CD4-positive, alpha-beta T cell treated with Interleukin-17A for 4 hours (primary cell): ENCODE data around the gene TARBP2.

Source experiments
- DNase-seq: peaks from one replicate; pipeline ENCODE4 v3.0.0-alpha.2; 2020; ENCODE audit warnings: mixed read lengths

TARBP2 gene

DNA sequence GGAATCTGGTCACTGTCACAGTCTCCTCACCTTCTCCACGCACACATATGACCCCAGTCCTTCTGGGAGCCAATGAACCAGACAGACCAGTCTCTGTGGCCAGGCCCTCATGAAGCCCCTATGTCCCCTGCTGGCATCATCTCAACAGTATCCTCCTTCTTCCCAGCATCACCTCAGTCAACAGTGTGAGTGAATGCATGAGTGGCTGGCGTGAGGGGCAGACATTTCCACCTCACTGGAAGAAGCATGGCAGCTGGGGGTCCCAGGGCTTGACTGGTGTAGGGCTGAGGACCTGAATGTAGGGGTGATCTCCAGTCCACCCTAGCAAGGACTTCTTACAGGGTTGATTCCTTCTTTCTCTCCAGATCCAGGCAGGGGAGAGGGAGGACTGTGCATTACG is 3.6 kb upstream of the TARBP2 start:
- no peak for DNase-seq

- no peak for DNase-seq
These were observed 2.9 kb upstream of the TARBP2 start for GRCh38 chr12:53498235-53498630.

GRCh38 chr12:53499266-53500141 is 1.6 kb upstream of the TARBP2 start, which contains the start of gene MAP3K12:
MAP3K12 (minus strand) TSS chr12:53499458; CDS start chr12:53487391, 12,067 bp downstream.
- peak; percentile 72 for DNase-seq

GRCh38 chr12:53500142-53500775 is 824 bp upstream of the TARBP2 start:
- no peak for DNase-seq

GRCh38 chr12:53501615-53502181 is 615 bp downstream of the TARBP2 start:
- no peak for DNase-seq

DNA sequence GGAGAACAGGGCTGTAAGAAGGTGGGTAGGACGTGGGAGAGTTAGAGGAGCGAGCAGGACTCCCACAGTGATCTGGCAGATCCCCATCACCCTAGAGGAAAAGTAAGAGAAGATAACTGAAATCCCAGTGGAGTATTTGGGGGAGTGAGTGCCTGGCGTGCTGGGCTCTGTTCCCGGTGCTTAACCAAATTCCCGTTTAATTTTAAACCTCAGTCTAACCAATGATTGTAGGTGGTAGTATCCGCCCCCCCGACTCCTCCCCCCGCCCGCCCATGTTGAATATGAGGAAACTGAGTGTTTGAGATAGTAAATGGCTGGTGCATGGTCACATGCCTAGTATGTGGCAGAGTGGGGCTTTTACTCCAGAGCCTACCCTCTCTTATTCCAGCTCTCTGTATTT is 1.2 kb downstream of the TARBP2 start:
- DNase-seq, result no peak

DNA sequence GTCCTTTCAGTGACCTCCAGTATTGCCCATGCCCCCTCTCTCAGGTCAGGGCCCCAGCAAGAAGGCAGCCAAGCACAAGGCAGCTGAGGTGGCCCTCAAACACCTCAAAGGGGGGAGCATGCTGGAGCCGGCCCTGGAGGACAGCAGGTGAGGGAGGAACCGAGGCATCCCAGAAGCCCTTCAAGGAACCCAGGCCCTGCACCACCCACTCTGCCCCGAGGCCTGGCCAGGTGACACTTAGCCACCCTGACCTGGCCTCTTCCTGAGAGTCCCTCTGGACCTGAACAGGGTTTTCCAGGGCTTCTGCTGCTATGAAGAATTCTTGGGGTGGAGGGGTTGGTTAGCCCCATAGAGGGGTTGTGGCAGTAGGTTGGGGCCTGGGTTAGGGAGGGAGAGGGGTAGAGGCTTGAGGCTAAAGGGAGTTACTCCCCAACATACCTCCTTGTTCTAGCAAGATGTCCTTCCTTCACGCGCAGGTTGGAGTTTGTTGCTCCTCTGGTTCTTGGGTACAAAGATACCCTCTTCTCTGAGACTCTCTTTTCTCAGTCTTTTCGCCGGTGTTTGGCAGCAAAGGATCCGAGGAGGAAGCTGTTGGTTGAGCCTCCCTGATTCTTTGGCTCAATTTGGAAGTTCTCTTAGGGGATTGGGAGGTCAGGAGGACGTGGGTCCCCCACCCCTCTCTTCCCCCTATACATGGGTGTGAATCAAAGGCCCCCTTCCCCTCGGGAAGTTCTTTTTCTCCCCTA is 2.1 kb downstream of the TARBP2 start:
- no peak for DNase-seq

- DNase-seq, result no peak
These were observed 3.2 kb downstream of the TARBP2 start for GRCh38 chr12:53504004-53504920.

GRCh38 chr12:53505086-53505485 is 4.0 kb downstream of the TARBP2 start:
- DNase-seq, result no peak

DNA sequence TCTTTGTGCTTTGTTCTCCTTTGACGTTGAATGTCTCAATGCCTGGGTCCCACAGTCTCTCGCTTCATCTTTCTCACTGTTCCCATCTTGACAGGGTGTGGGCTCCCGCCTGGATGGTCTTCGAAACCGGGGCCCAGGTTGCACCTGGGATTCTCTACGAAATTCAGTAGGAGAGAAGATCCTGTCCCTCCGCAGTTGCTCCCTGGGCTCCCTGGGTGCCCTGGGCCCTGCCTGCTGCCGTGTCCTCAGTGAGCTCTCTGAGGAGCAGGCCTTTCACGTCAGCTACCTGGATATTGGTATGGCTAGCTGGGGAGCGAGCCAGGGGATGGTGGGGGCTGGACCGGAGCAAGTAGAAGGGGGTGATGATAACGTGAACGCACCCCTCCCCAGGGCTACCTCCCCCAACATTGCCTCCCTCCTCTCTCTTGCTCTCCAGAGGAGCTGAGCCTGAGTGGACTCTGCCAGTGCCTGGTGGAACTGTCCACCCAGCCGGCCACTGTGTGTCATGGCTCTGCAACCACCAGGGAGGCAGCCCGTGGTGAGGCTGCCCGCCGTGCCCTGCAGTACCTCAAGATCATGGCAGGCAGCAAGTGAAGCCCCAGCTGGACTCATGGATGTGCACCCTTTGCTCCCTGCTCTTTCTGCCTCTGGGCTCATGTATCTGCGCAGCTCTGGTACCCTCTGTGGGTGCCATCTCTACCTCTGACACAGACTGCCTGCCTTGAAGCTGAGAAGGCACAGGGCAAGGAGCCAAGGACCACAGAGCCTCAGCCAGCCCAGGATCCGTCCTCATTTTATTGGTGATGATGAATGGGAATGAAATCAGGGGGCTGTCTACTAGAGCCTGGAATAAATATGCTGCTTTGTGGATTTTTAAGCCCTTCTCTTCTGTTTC is 4.7 kb downstream of the TARBP2 start:
- DNase-seq, result no peak

DNA sequence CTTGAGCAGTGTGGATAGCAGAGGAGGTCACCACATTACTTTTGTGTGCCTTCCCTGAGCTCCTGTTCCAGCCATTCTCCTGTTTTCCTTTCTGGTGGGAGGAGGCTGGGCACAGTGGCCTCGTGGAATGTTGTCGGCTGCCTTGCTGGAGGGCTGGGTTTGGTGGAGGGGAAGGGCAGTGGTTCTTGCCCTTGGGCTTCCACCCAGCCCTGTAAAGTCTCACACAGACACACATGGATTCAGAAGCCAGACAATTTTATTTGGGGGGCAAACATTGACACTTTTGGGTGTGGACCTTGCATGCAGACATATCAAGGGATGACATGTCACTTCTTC is 5.3 kb downstream of the TARBP2 start:
- no peak for DNase-seq

DNA sequence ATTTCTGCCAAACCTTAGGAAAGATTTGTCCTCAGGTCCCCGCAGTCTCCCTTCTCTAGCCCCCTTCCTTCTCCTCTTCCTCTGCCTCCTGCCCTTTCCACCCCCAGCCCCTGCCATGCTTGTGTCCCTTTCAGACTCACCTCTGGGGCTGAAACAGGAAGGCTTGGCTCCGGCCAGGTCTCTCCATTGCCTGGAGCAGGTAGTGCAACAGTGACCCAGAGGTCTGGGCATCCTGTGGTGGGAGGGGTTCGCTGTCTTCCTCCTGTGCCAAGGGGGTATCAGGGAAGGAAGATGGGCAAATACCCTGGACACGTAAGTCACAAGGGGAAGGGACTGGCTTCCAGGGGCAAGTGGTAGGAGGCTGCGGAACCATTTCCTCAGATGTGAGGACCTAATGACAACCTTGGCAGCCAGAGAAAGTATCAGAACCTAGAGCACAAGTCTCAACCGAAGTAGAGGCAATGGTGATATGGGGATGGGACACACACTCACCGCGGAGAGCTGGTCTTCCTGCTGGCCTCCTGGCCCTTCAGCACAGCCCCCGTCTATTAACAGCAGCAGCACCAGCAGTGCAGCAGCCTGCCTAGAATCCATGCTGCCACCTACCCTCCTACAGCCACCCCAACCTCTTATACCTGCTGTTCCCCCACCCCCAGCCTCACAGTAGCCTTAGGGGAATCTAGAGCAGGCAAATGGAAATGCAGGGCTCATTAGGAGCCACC is 6.0 kb downstream of the TARBP2 start, which contains the start of gene NPFF:
NPFF (minus strand) TSS at position 604 of the 722 bp plus-strand sequence; CDS start at position 594, 10 bp downstream.
- DNase-seq, result no peak

DNA sequence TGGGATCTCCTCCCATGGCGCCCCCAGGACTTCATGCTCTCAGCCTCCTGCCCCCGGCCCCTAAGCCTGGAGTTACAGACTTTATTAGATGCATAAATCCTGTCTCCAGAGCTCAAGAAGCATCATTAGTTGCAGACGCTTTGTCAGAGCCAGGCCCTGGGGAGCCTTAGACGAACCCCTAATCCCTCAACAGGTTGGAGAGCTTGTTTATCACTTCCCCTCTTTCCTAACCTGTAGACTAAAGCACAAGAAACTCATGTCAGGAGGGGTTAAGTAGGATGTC is 6.5 kb downstream of the TARBP2 start:
- no peak for DNase-seq

DNA sequence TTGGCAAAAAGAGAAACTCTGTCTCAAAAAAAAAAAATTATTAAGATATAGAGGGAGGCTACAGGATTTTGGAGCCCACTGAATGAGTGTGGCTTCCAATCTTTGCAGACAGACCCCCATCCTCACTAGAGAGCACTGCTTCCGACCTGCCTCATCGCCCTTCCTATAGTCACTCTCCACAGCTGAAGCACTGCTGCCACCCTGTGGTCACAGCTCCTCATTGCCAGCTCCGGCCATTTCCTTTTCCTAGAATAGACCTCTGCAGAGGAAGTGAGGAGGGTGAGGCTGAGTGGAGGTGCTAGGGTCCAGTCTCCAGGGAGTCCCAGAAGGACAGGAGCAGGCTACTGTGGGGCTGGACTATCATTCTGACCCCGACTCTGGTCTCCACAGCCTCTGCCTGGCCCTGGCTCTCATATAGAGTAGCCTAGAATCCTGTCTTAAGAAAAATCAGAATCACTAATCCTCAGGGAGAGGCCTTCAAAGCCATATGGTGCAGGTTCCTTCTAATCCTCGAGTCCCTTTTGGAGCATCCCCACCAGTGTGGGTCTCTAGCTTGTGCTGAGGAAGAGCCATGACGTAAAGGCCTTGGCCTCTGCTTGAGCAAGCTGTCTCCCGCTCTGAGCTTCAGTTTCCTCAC is 7.6 kb downstream of the TARBP2 start:
- peak; percentile 87 for DNase-seq

DNA sequence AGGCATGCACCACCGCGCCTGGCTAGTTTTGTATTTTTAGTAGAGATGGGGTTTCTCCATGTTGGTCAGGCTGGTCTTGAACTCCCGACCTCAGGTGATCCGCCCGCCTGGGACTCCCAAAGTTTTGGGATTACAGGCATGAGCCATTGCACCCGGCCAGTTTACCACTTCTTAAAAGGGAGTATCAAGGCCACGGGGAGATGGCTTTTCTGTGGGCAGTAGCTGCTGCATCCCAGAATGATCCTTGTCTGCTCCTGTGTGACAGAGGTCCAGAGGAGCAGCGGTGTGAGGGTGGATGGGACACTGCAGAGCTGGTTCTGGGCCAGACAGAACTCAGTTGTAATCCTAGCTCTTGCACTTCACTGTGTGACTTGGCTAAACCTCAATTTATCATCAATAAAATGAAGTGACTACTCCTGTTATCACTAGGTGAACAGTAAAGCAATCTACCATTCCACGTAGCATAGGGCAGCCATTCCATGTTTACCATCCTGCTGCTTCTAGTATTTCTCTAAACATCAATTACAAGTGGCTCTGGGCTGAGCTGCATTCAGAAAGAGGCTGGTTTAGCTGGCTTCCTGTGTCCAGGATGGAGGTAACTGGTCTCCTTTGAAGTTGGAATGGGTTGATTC is 9.2 kb downstream of the TARBP2 start:
- DNase-seq, result no peak

DNA sequence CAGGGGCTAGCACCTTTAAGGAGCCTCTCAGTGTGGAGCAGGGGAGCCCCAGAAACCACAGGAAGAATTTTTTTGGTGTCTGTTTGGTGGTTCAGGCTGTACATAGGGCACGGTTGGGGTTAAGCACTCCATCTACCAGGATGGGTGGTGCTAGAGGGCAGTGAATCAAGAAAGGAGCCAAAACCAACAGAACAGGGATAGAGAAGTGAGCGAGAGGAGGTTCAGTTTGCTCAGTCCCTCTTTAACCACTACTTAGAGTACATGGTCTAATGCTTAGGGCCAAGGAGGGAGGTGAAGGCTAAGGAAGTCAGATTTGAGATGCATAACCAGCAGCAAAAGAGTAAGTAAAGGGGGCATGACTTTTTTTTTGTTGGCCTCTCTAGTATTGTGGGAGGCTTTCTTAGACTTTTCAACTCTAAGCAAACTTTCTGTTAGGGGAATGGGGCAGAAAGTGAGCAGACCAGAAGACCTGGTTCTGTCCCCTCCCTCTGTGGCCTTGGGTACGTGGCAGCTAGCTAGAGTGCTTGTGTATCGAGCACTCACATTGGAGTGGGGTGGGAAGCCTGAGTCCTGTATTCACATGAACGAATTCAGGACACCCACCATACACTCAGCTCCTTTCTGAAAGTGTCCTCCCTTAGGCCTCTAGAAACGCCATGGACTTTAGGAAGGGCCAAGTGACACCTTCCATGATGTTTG is 12.8 kb downstream of the TARBP2 start:
- DNase-seq, result no peak

- DNase-seq, result no peak
These were observed 13.7 kb downstream of the TARBP2 start for GRCh38 chr12:53514628-53515290.

- DNase-seq, result no peak
These were observed 14.2 kb downstream of the TARBP2 start for GRCh38 chr12:53515291-53515680.
